Keratinocyte (primary cell): ENCODE measurements around the gene KRTAP1-5.
"Not testable (repeated sequence)": the region's sequence is repeated elsewhere in the genome, so short reads cannot be mapped to it uniquely, and the experiment has no call there.

Experiments used
- CTCF ChIP-seq, 3 experiments: IDR thresholded peaks in 1 of 3; conservative IDR thresholded peaks in 1 of 3; optimal IDR thresholded peaks in 1 of 3; 2 replicates in 2 of 3; 3 replicates in 1 of 3; pipeline versions ENCODE3 to v1.5.1; 2011; ENCODE audit warnings: low read length in 3 of 3, mild to moderate bottlenecking in 3 of 3, moderate library complexity in 2 of 3, control low read depth in 1 of 3, inconsistent platforms in 1 of 3; ENCODE audit not compliant: insufficient read depth in 2 of 3; ENCODE audit errors: extremely low read depth in 1 of 3
- EZH2 ChIP-seq: IDR thresholded peaks from one replicate; pipeline ENCODE4 v1.6.1; 2012; ENCODE audit warnings: inconsistent platforms, mild to moderate bottlenecking, low read length, moderate library complexity

GRCh38 chr17:41055130-41055529, 28.1 kb upstream of the KRTAP1-5 start, which contains the start of gene KRTAP2-2:
- TF ChIP-seq CTCF (optimal IDR thresholded peaks at IDR 0.05 in 1 of 3, IDR thresholded peaks at IDR 0.05 in 1 of 3, conservative IDR thresholded peaks at IDR 0.05 in 1 of 3; ENCODE audit: extremely low read depth in 1 of 3, insufficient read depth in 2 of 3, low read length in 3 of 3); EZH2: not testable (repeated sequence)
